ENCODE data around the gene CFAP58.

DNA sequence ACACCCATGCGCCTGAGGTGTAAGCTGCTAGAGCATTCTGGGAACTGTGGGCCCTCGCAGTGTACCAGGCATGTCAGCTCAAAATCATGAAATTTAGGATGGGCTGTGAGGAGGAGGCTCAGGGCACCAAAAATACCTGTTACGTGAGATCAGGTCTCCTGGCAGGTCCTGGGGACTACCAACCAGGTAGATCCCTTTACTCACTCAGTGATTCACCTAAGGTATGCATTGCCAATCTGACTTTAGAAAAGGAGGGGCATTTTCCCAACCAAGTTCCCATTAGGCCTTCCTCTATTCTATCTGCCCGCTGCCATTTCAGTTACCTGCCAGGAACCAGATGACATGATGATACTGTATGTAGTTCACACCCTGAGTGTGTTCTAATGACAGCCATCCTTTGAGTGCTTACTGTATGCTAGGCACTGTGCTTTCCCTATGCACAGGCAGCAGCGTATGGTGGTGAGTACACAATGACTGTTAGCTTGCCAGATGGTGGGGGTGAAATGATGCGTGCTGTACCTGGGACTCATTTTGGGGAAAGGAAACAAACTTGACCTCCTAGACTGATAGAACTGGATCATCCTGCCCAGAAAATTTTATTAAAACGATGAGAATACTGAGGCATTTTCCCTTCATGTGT, 62.0 kb downstream of the CFAP58 start:
- TF ChIP-seq POLR2A (IDR thresholded peaks at IDR 0.05): no peak
- TF ChIP-seq, protein P1, sequence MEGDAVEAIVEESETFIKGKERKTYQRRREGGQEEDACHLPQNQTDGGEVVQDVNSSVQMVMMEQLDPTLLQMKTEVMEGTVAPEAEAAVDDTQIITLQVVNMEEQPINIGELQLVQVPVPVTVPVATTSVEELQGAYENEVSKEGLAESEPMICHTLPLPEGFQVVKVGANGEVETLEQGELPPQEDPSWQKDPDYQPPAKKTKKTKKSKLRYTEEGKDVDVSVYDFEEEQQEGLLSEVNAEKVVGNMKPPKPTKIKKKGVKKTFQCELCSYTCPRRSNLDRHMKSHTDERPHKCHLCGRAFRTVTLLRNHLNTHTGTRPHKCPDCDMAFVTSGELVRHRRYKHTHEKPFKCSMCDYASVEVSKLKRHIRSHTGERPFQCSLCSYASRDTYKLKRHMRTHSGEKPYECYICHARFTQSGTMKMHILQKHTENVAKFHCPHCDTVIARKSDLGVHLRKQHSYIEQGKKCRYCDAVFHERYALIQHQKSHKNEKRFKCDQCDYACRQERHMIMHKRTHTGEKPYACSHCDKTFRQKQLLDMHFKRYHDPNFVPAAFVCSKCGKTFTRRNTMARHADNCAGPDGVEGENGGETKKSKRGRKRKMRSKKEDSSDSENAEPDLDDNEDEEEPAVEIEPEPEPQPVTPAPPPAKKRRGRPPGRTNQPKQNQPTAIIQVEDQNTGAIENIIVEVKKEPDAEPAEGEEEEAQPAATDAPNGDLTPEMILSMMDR (IDR thresholded peaks at IDR 0.05): no peak
- TF ChIP-seq POLR2AphosphoS5 (IDR thresholded peaks at IDR 0.05): no peak

All from prostate gland (tissue), 2 donors.